NCI-H187 treated with DMSO at 0.1 percent for 48 hours (cell line): ENCODE data around the gene NAT9.

ENCODE experiments used
- DNase-seq: peaks from one replicate; lab custom pipeline; 2025; lab: John Stamatoyannopoulos, UW

Gene NAT9

GRCh38 chr17:74805591-74805991 is 29.4 kb upstream of the NAT9 start:
- DNase-seq: no peak

- no peak for DNase-seq
Observed at GRCh38 chr17:74804683-74805082, 28.5 kb upstream of the NAT9 start.

- DNase-seq: no peak
Observed at GRCh38 chr17:74803971-74804370, 27.8 kb upstream of the NAT9 start.

GRCh38 chr17:74803388-74803930 is 27.3 kb upstream of the NAT9 start:
- DNase-seq: no peak

- no peak for DNase-seq
Observed at GRCh38 chr17:74801896-74802295, 25.8 kb upstream of the NAT9 start.

GRCh38 chr17:74800531-74800930 is 24.4 kb upstream of the NAT9 start:
- DNase-seq: no peak

- DNase-seq: no peak
Observed at GRCh38 chr17:74799097-74799496, 23.0 kb upstream of the NAT9 start.

GRCh38 chr17:74798239-74798707 is 22.1 kb upstream of the NAT9 start:
- no peak for DNase-seq

- DNase-seq: no peak
Observed at GRCh38 chr17:74797824-74798223, 21.7 kb upstream of the NAT9 start.

- no peak for DNase-seq
Observed at GRCh38 chr17:74796866-74797265, 20.7 kb upstream of the NAT9 start.

- DNase-seq: no peak
Observed at GRCh38 chr17:74796211-74796610, 20.1 kb upstream of the NAT9 start.

- no peak for DNase-seq
Observed at GRCh38 chr17:74795327-74796020, 19.3 kb upstream of the NAT9 start.

GRCh38 chr17:74792586-74793105 is 16.5 kb upstream of the NAT9 start:
- DNase-seq: no peak

GRCh38 chr17:74790161-74791058 is 14.3 kb upstream of the NAT9 start:
- DNase-seq: no peak

GRCh38 chr17:74786431-74787055 is 10.4 kb upstream of the NAT9 start:
- DNase-seq: no peak

GRCh38 chr17:74785981-74786360 is 9.8 kb upstream of the NAT9 start:
- no peak for DNase-seq

GRCh38 chr17:74785096-74785980 is 9.2 kb upstream of the NAT9 start:
- no peak for DNase-seq

- no peak for DNase-seq
Observed at GRCh38 chr17:74784125-74784810, 8.1 kb upstream of the NAT9 start.

GRCh38 chr17:74782571-74782970 is 6.4 kb upstream of the NAT9 start:
- no peak for DNase-seq

GRCh38 chr17:74780443-74781238 is 4.5 kb upstream of the NAT9 start:
- DNase-seq: no peak
